ENCODE results near the gene SPIN1.

The SPIN1 gene

GRCh38 chr9:88391236-88391635 lies 3.0 kb downstream of the SPIN1 start:
- no peak for DNase-seq (ENCODE audit: insufficient read length)
- no peak for FAIRE-seq
- no peak for TF ChIP-seq TAF1 (IDR thresholded peaks at IDR 0.05; ENCODE audit: borderline replicate concordance, low read depth, low read length)
- no peak for TF ChIP-seq POLR2AphosphoS5 (IDR thresholded peaks at IDR 0.05; ENCODE audit: low read depth, low read length)
- TF ChIP-seq POLR2A (IDR thresholded peaks at IDR 0.05; ENCODE audit: low read depth, low read length) = no peak

GRCh38 chr9:88391921-88392320 lies 3.7 kb downstream of the SPIN1 start:
- DNase-seq (ENCODE audit: insufficient read length) (no peak), FAIRE-seq (no peak)
- TF ChIP-seq TAF1 (IDR thresholded peaks at IDR 0.05; ENCODE audit: borderline replicate concordance, low read depth, low read length) = no peak
- no peak for TF ChIP-seq POLR2AphosphoS5 (IDR thresholded peaks at IDR 0.05; ENCODE audit: low read depth, low read length)
- TF ChIP-seq POLR2A (IDR thresholded peaks at IDR 0.05; ENCODE audit: low read depth, low read length) = no peak

- no peak for FAIRE-seq
- no peak for DNase-seq (ENCODE audit: insufficient read length)
- no peak for TF ChIP-seq TAF1 (IDR thresholded peaks at IDR 0.05; ENCODE audit: borderline replicate concordance, low read depth, low read length)
- TF ChIP-seq POLR2AphosphoS5 (IDR thresholded peaks at IDR 0.05; ENCODE audit: low read depth, low read length) = no peak
- TF ChIP-seq POLR2A (IDR thresholded peaks at IDR 0.05; ENCODE audit: low read depth, low read length) = no peak
These were observed 4.3 kb downstream of the SPIN1 start for GRCh38 chr9:88392549-88392948.

GRCh38 chr9:88396836-88397577 lies 8.8 kb downstream of the SPIN1 start:
- FAIRE-seq = no peak
- TF ChIP-seq TAF1 (IDR thresholded peaks at IDR 0.05; ENCODE audit: borderline replicate concordance, low read depth, low read length) = no peak
- TF ChIP-seq POLR2A (IDR thresholded peaks at IDR 0.05; ENCODE audit: low read depth, low read length) = no peak
- TF ChIP-seq POLR2AphosphoS5 (IDR thresholded peaks at IDR 0.05; ENCODE audit: low read depth, low read length) = no peak

GRCh38 chr9:88398016-88398415 lies 9.8 kb downstream of the SPIN1 start:
- no peak for TF ChIP-seq POLR2A (IDR thresholded peaks at IDR 0.05; ENCODE audit: low read depth, low read length)
- no peak for TF ChIP-seq TAF1 (IDR thresholded peaks at IDR 0.05; ENCODE audit: borderline replicate concordance, low read depth, low read length)
- TF ChIP-seq POLR2AphosphoS5 (IDR thresholded peaks at IDR 0.05; ENCODE audit: low read depth, low read length) = no peak
- FAIRE-seq = no peak
- DNase-seq (ENCODE audit: insufficient read length) = no peak

More at GRCh38 chr9:88396836-88397577, 8.8 kb downstream of the SPIN1 start:
- DNase-seq (ENCODE audit: insufficient read length) = no peak

GRCh38 chr9:88399966-88400365 lies 11.7 kb downstream of the SPIN1 start:
- FAIRE-seq = no peak
- TF ChIP-seq TAF1 (IDR thresholded peaks at IDR 0.05; ENCODE audit: borderline replicate concordance, low read depth, low read length) (no peak), POLR2A (IDR thresholded peaks at IDR 0.05; ENCODE audit: low read depth, low read length) (no peak), POLR2AphosphoS5 (IDR thresholded peaks at IDR 0.05; ENCODE audit: low read depth, low read length) (no peak)
- DNase-seq (ENCODE audit: insufficient read length) = no peak

- no peak for DNase-seq (ENCODE audit: insufficient read length)
- FAIRE-seq = no peak
These were observed 15.1 kb downstream of the SPIN1 start for GRCh38 chr9:88403340-88403739.

GRCh38 chr9:88406051-88406450 lies 17.8 kb downstream of the SPIN1 start:
- DNase-seq (ENCODE audit: insufficient read length) (no peak), FAIRE-seq (no peak)
- TF ChIP-seq POLR2AphosphoS5 (IDR thresholded peaks at IDR 0.05; ENCODE audit: low read depth, low read length) (no peak), TAF1 (IDR thresholded peaks at IDR 0.05; ENCODE audit: borderline replicate concordance, low read depth, low read length) (no peak), POLR2A (IDR thresholded peaks at IDR 0.05; ENCODE audit: low read depth, low read length) (no peak)

More at GRCh38 chr9:88403340-88403739, 15.1 kb downstream of the SPIN1 start:
- TF ChIP-seq POLR2A (IDR thresholded peaks at IDR 0.05; ENCODE audit: low read depth, low read length) = no peak

- no peak for DNase-seq (ENCODE audit: insufficient read length)
- TF ChIP-seq POLR2AphosphoS5 (IDR thresholded peaks at IDR 0.05; ENCODE audit: low read depth, low read length) = no peak
- no peak for TF ChIP-seq POLR2A (IDR thresholded peaks at IDR 0.05; ENCODE audit: low read depth, low read length)
- TF ChIP-seq TAF1 (IDR thresholded peaks at IDR 0.05; ENCODE audit: borderline replicate concordance, low read depth, low read length) = no peak
These were observed 23.2 kb downstream of the SPIN1 start for GRCh38 chr9:88411471-88411870.

GRCh38 chr9:88414298-88414697 lies 26.1 kb downstream of the SPIN1 start:
- DNase-seq (ENCODE audit: insufficient read length) = no peak
- no peak for TF ChIP-seq TAF1 (IDR thresholded peaks at IDR 0.05; ENCODE audit: borderline replicate concordance, low read depth, low read length)
- TF ChIP-seq POLR2A (IDR thresholded peaks at IDR 0.05; ENCODE audit: low read depth, low read length) = no peak
- no peak for FAIRE-seq

More at GRCh38 chr9:88411471-88411870, 23.2 kb downstream of the SPIN1 start:
- no peak for FAIRE-seq

GRCh38 chr9:88418025-88418424 lies 29.8 kb downstream of the SPIN1 start:
- FAIRE-seq (no peak), DNase-seq (ENCODE audit: insufficient read length) (no peak)
- no peak for TF ChIP-seq TAF1 (IDR thresholded peaks at IDR 0.05; ENCODE audit: borderline replicate concordance, low read depth, low read length)
- no peak for TF ChIP-seq POLR2A (IDR thresholded peaks at IDR 0.05; ENCODE audit: low read depth, low read length)
- TF ChIP-seq POLR2AphosphoS5 (IDR thresholded peaks at IDR 0.05; ENCODE audit: low read depth, low read length) = no peak

GRCh38 chr9:88418715-88419540 lies 30.7 kb downstream of the SPIN1 start:
- FAIRE-seq (no peak), DNase-seq (ENCODE audit: insufficient read length) (no peak)
- TF ChIP-seq TAF1 (IDR thresholded peaks at IDR 0.05; ENCODE audit: borderline replicate concordance, low read depth, low read length) (no peak), POLR2AphosphoS5 (IDR thresholded peaks at IDR 0.05; ENCODE audit: low read depth, low read length) (no peak), POLR2A (IDR thresholded peaks at IDR 0.05; ENCODE audit: low read depth, low read length) (no peak)
